ENCODE measurements around the gene COMTD1.

The COMTD1 gene

DNA sequence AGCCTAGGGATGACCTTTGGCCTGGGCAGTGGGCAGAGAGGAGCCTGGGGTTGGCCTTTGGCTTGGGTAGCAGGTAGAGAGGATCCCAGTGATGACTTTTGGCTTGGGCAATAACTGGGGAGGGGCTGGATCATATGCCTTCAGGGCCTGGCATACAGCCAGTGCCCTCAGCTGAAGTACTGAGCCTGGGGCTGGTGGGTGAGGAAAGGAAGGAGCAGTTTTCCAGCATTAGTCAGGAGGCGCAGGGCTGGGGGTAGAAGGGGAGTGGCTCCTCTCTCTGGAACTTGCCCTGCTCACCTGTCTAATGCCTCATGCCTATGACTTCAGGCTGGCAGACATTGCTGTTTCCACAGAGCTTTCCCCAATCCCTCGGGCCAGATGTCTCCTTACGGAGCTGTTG is 15.2 kb upstream of the COMTD1 start:
- Histone ChIP-seq H3K27ac (ENCODE audit: low read depth, low read length) (no peak overlapping the region), H3K14ac (ENCODE audit: low read length) (no peak overlapping the region), H3K4me3 (ENCODE audit: low read depth, low read length) (no peak overlapping the region), H3K18ac (ENCODE audit: low read length) (no peak overlapping the region), H3K79me2 (ENCODE audit: control insufficient read depth, insufficient read depth, low read length, poor library complexity) (no peaks in the 10 kb centered on the region), H4K12ac (ENCODE audit: low read depth, low read length) (no peak overlapping the region), H3K23ac (ENCODE audit: low read length) (no peak overlapping the region), H2AFZ (ENCODE audit: insufficient read depth, low read length, poor library complexity) (no peak overlapping the region), H3K27me3 (ENCODE audit: insufficient read depth, low read length) (no peaks in the 10 kb centered on the region), H3K9ac (ENCODE audit: low read length) (no peak overlapping the region), H3K4me2 (ENCODE audit: low read length) (no peak overlapping the region), H4K8ac (ENCODE audit: low read depth, low read length) (no peak overlapping the region), H4K91ac (ENCODE audit: low read depth, low read length) (no peak overlapping the region), H3K4me1 (ENCODE audit: control insufficient read depth in 1 of 2, insufficient read depth in 2 of 2, low read length in 2 of 2) (no peaks in the 10 kb centered on the region), H3K4ac (ENCODE audit: low read depth, low read length) (no peak overlapping the region), H3K9me3 (ENCODE audit: insufficient read depth, low read depth, low read length) (peaks cover 2% of the 10 kb centered on the region), H2BK120ac (ENCODE audit: insufficient read depth, low read length, poor library complexity) (no peak overlapping the region), H2AK5ac (ENCODE audit: low read length) (no peak overlapping the region), H2BK5ac (ENCODE audit: low read depth, low read length, poor library complexity) (no peak overlapping the region), H3K36me3 (ENCODE audit: control insufficient read depth in 1 of 2, insufficient read depth in 2 of 2, low read length in 2 of 2) (no peaks in the 10 kb centered on the region), H2BK12ac (ENCODE audit: low read length) (no peak overlapping the region), H3K79me1 (ENCODE audit: low read length) (no peaks in the 10 kb centered on the region)
- WGBS (ENCODE audit: extremely low coverage, insufficient coverage, insufficient read length), result no CpG with 5 or more reads among the region's 3 CpGs
- peak; percentile 94 to 95 for DNase-seq

GRCh38 chr10:75247797-75248196 is 12.0 kb upstream of the COMTD1 start:
- Histone ChIP-seq H4K8ac (ENCODE audit: low read depth, low read length) (no peak overlapping the region), H4K91ac (ENCODE audit: low read depth, low read length) (no peak overlapping the region), H3K23ac (ENCODE audit: low read length) (no peak overlapping the region), H2AK5ac (ENCODE audit: low read length) (no peak overlapping the region), H3K27ac (ENCODE audit: low read depth, low read length) (no peak overlapping the region), H3K14ac (ENCODE audit: low read length) (no peak overlapping the region), H3K9me3 (ENCODE audit: insufficient read depth, low read depth, low read length) (no peaks in the 10 kb centered on the region), H2BK12ac (ENCODE audit: low read length) (no peak overlapping the region), H2BK120ac (ENCODE audit: insufficient read depth, low read length, poor library complexity) (no peak overlapping the region), H2AFZ (ENCODE audit: insufficient read depth, low read length, poor library complexity) (no peak overlapping the region), H3K4me2 (ENCODE audit: low read length) (no peak overlapping the region), H3K4me1 (ENCODE audit: control insufficient read depth in 1 of 2, insufficient read depth in 2 of 2, low read length in 2 of 2) (peaks cover 0 to 10% of the 10 kb centered on the region in 2 experiments), H3K36me3 (ENCODE audit: control insufficient read depth in 1 of 2, insufficient read depth in 2 of 2, low read length in 2 of 2) (no peaks in the 10 kb centered on the region), H4K12ac (ENCODE audit: low read depth, low read length) (no peak overlapping the region), H3K79me1 (ENCODE audit: low read length) (no peaks in the 10 kb centered on the region), H3K18ac (ENCODE audit: low read length) (no peak overlapping the region), H3K4me3 (ENCODE audit: low read depth, low read length) (no peak overlapping the region), H3K27me3 (ENCODE audit: insufficient read depth, low read length) (no peaks in the 10 kb centered on the region), H2BK5ac (ENCODE audit: low read depth, low read length, poor library complexity) (no peak overlapping the region), H3K4ac (ENCODE audit: low read depth, low read length) (no peak overlapping the region), H3K9ac (ENCODE audit: low read length) (no peak overlapping the region), H3K79me2 (ENCODE audit: control insufficient read depth, insufficient read depth, low read length, poor library complexity) (no peaks in the 10 kb centered on the region)
- no CpG with 5 or more reads among the region's 5 CpGs for WGBS (ENCODE audit: extremely low coverage, insufficient coverage, insufficient read length)
- DNase-seq, result no peak

- Histone ChIP-seq H2AK5ac (ENCODE audit: low read length) (no peak overlapping the region), H3K36me3 (ENCODE audit: control insufficient read depth in 1 of 2, insufficient read depth in 2 of 2, low read length in 2 of 2) (no peaks in the 10 kb centered on the region), H3K4ac (ENCODE audit: low read depth, low read length) (no peak overlapping the region), H4K12ac (ENCODE audit: low read depth, low read length) (no peak overlapping the region), H2BK12ac (ENCODE audit: low read length) (no peak overlapping the region), H3K27me3 (ENCODE audit: insufficient read depth, low read length) (no peaks in the 10 kb centered on the region), H2BK120ac (ENCODE audit: insufficient read depth, low read length, poor library complexity) (no peak overlapping the region), H3K9ac (ENCODE audit: low read length) (no peak overlapping the region), H3K79me1 (ENCODE audit: low read length) (no peaks in the 10 kb centered on the region), H4K91ac (ENCODE audit: low read depth, low read length) (no peak overlapping the region), H2AFZ (ENCODE audit: insufficient read depth, low read length, poor library complexity) (no peak overlapping the region), H4K8ac (ENCODE audit: low read depth, low read length) (no peak overlapping the region), H2BK5ac (ENCODE audit: low read depth, low read length, poor library complexity) (no peak overlapping the region), H3K9me3 (ENCODE audit: insufficient read depth, low read depth, low read length) (no peaks in the 10 kb centered on the region), H3K79me2 (ENCODE audit: control insufficient read depth, insufficient read depth, low read length, poor library complexity) (no peaks in the 10 kb centered on the region), H3K4me1 (ENCODE audit: control insufficient read depth in 1 of 2, insufficient read depth in 2 of 2, low read length in 2 of 2) (peaks cover 0 to 10% of the 10 kb centered on the region in 2 experiments), H3K23ac (ENCODE audit: low read length) (no peak overlapping the region), H3K18ac (ENCODE audit: low read length) (no peak overlapping the region), H3K14ac (ENCODE audit: low read length) (no peak overlapping the region), H3K4me2 (ENCODE audit: low read length) (no peak overlapping the region), H3K27ac (ENCODE audit: low read depth, low read length) (no peak overlapping the region), H3K4me3 (ENCODE audit: low read depth, low read length) (no peak overlapping the region)
- no CpG with 5 or more reads among the region's 6 CpGs for WGBS (ENCODE audit: extremely low coverage, insufficient coverage, insufficient read length)
- DNase-seq, result no peak
These were observed 10.7 kb upstream of the COMTD1 start for GRCh38 chr10:75246506-75246905.

DNA sequence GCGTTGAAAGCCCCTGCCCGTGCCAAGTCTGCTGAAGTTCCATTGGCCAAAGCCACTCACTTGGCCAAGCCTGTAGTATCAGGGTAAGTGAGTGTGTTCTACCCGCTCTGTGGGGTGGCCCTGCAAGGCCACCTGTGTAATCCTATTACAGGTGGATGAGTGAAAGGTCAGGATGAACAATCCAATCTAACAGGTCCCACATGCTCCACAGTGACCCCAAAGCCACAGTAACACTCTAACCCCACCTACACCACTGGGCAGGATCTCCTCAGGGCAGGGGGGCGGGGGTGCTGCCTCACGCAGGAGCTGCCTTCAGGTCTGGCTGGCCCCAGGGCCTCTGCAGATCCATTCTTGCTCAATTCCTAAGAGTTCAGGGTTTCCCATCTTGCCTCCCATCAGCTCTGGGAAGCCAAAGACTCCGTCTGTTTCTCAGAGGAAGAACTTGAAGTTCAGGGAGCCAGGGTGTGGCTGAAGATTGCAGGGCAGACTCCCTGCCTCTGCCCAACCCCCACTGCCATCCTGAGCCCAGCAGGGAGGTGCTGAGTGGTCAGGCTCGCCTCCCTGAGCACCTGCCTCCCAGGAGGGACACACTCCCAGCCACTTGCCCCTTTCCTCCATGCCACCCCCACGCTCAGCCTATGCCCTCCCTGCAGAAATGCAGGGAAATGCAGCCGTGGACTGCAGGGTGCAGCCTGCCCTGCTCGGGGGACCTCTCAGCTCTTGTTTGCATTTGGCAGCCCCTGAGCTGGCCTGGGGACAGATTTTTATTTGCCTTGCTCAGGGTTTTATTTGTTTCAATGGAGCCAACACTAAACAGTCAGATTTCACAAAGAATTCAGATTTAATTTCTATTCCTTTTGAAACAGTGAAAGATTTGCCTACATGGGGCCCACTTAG is 9.8 kb upstream of the COMTD1 start:
- no CpG with 5 or more reads among the region's 10 CpGs for WGBS (ENCODE audit: extremely low coverage, insufficient coverage, insufficient read length)
- no peaks in the 10 kb centered on the region for H3K79me1 ChIP-seq (ENCODE audit: low read length)

More for the DNA sequence above, 9.8 kb upstream of the COMTD1 start:
- Histone ChIP-seq H3K27me3 (ENCODE audit: insufficient read depth, low read length) (no peaks in the 10 kb centered on the region), H3K36me3 (ENCODE audit: control insufficient read depth in 1 of 2, insufficient read depth in 2 of 2, low read length in 2 of 2) (no peaks in the 10 kb centered on the region), H3K23ac (ENCODE audit: low read length) (no peak overlapping the region), H4K91ac (ENCODE audit: low read depth, low read length) (no peak overlapping the region), H2BK120ac (ENCODE audit: insufficient read depth, low read length, poor library complexity) (no peak overlapping the region), H3K4me3 (ENCODE audit: low read depth, low read length) (no peak overlapping the region), H3K18ac (ENCODE audit: low read length) (no peak overlapping the region), H2AFZ (ENCODE audit: insufficient read depth, low read length, poor library complexity) (no peak overlapping the region), H3K14ac (ENCODE audit: low read length) (no peak overlapping the region), H3K27ac (ENCODE audit: low read depth, low read length) (no peak overlapping the region), H4K12ac (ENCODE audit: low read depth, low read length) (no peak overlapping the region), H2BK5ac (ENCODE audit: low read depth, low read length, poor library complexity) (no peak overlapping the region), H3K4me2 (ENCODE audit: low read length) (no peak overlapping the region), H4K8ac (ENCODE audit: low read depth, low read length) (no peak overlapping the region), H3K9me3 (ENCODE audit: insufficient read depth, low read depth, low read length) (no peaks in the 10 kb centered on the region), H2AK5ac (ENCODE audit: low read length) (no peak overlapping the region), H3K79me2 (ENCODE audit: control insufficient read depth, insufficient read depth, low read length, poor library complexity) (no peaks in the 10 kb centered on the region), H3K4ac (ENCODE audit: low read depth, low read length) (no peak overlapping the region), H3K4me1 (ENCODE audit: control insufficient read depth in 1 of 2, insufficient read depth in 2 of 2, low read length in 2 of 2) (peaks cover 0 to 10% of the 10 kb centered on the region in 2 experiments), H2BK12ac (ENCODE audit: low read length) (no peak overlapping the region), H3K9ac (ENCODE audit: low read length) (no peak overlapping the region)
- DNase-seq, result peak in 1 of 2 donors; percentile 9
